Brain microvascular endothelial cell (primary cell): Measurements from ENCODE around the gene ADAM12.

ENCODE experiments used
- DNase-seq: peaks from one replicate; pipeline ENCODE4 v3.0.0-alpha.2; 2020
- H3K27ac ChIP-seq: fragments of 250-450 bp; sonication (Bioruptor Pico); 2 replicates; pipeline ENCODE4 v1.5.1; 2020; ENCODE audit warnings: mild to moderate bottlenecking, moderate library complexity
- H3K27me3 ChIP-seq: fragments of 250-450 bp; sonication (Bioruptor Pico); replicated peaks from 2 replicates; pipeline ENCODE4 v1.5.1; 2020; ENCODE audit warnings: mild to moderate bottlenecking
- H3K36me3 ChIP-seq: fragments of 250-450 bp; sonication (Bioruptor Pico); replicated peaks from 2 replicates; pipeline ENCODE4 v1.5.1; 2020; ENCODE audit warnings: mild to moderate bottlenecking
- H3K4me3 ChIP-seq: 2 replicates; pipeline ENCODE4 v1.5.1; 2011; ENCODE audit warnings: low read depth, mild to moderate bottlenecking, control low read depth, low read length, moderate library complexity
- CTCF ChIP-seq: IDR thresholded peaks from 2 replicates; pipeline ENCODE4 v1.5.1; 2011; ENCODE audit warnings: low read depth, mild to moderate bottlenecking, moderate library complexity, low read length, control low read depth, inconsistent platforms; ENCODE audit errors: missing control alignments
- in situ Hi-C: cut with HindIII; loops from 2 replicates; pipeline ENCODE4 v1.10.0; 2017; ENCODE audit warnings: low sequenced_read_pairs, low pct_ligation_motif_present

The ADAM12 gene

GRCh38 chr10:125984865-125985495, 403.3 kb downstream of the ADAM12 start:
- DNase-seq = no peak
- TF ChIP-seq CTCF = no peak
- in situ Hi-C loops = no loop called here
- Histone ChIP-seq H3K27me3 (no peaks in the 10 kb centered on the region), H3K4me3 (no peak overlapping the region), H3K27ac (no peak overlapping the region), H3K36me3 (no peaks in the 10 kb centered on the region)

- no peaks in the 10 kb centered on the region for H3K36me3 ChIP-seq
- DNase-seq = no peak
- in situ Hi-C loops = no loop called here
- no peak overlapping the region for H3K27ac ChIP-seq
- no peak for TF ChIP-seq CTCF
- H3K27me3 ChIP-seq = no peaks in the 10 kb centered on the region
- no peak overlapping the region for H3K4me3 ChIP-seq
These were observed 403.9 kb downstream of the ADAM12 start for GRCh38 chr10:125984346-125984745.

GRCh38 chr10:125983656-125984055, 404.6 kb downstream of the ADAM12 start:
- H3K36me3 ChIP-seq = no peaks in the 10 kb centered on the region
- DNase-seq = no peak
- no peak overlapping the region for H3K27ac ChIP-seq
- in situ Hi-C loops = no loop called here
- H3K27me3 ChIP-seq = no peaks in the 10 kb centered on the region
- H3K4me3 ChIP-seq = no peak overlapping the region
- TF ChIP-seq CTCF = peak; percentile 22

- H3K4me3 ChIP-seq = no peak overlapping the region
- no peak for TF ChIP-seq CTCF
- in situ Hi-C loops = no loop called here
These were observed 405.1 kb downstream of the ADAM12 start for GRCh38 chr10:125983161-125983560.

GRCh38 chr10:125982260-125982948, 405.9 kb downstream of the ADAM12 start:
- Histone ChIP-seq H3K27me3 (no peaks in the 10 kb centered on the region), H3K4me3 (no peak overlapping the region), H3K27ac (peak overlapping the region; percentile 50), H3K36me3 (no peaks in the 10 kb centered on the region)
- in situ Hi-C loops = no loop called here
- TF ChIP-seq CTCF = peak; percentile 55
- DNase-seq = peak; percentile 74

More at GRCh38 chr10:125983161-125983560, 405.1 kb downstream of the ADAM12 start:
- H3K36me3 ChIP-seq = no peaks in the 10 kb centered on the region
- peak; percentile 42 for DNase-seq
- no peaks in the 10 kb centered on the region for H3K27me3 ChIP-seq
- peak overlapping the region; percentile 50 for H3K27ac ChIP-seq

- no peak for TF ChIP-seq CTCF
- Histone ChIP-seq H3K4me3 (no peak overlapping the region), H3K36me3 (no peaks in the 10 kb centered on the region), H3K27me3 (no peaks in the 10 kb centered on the region), H3K27ac (no peak overlapping the region)
- DNase-seq = no peak
- in situ Hi-C loops = no loop called here
These were observed 407.7 kb downstream of the ADAM12 start for GRCh38 chr10:125980521-125981035.
